AG04450 (cell line): Measurements from ENCODE around the gene KCNJ3. TPM values are rescaled to one million over a fixed set of nuclear protein-coding genes. Genes with fewer than 3 reads are reported as not detected.

Source experiments
- CTCF ChIA-PET: fragments of 300-600, 350-600 bp; formaldehyde crosslinking; extraction: SDS; loops from one replicate; lab custom pipeline; 2022; ENCODE audit warnings: antibody characterized with exemption, inconsistent platforms; lab: Charles Lee
- POLR2A ChIA-PET: fragments of 350-600 bp; formaldehyde crosslinking; extraction: SDS; loops from one replicate; lab custom pipeline; 2021; ENCODE audit warnings: antibody characterized with exemption, inconsistent platforms; lab: Yijun Ruan, JAX
- DNase-seq: peaks from one replicate; pipeline ENCODE4 v3.0.0-alpha.2; 2011; ENCODE audit warnings: low read depth, low spot score
- H3K27ac ChIP-seq: one replicate; pipeline ENCODE4 v1.5.1; 2012; ENCODE audit warnings: low read depth, low read length, control low read depth
- H3K27me3 ChIP-seq: one replicate; pipeline ENCODE4 v1.6.0; 2012; ENCODE audit warnings: low read length; ENCODE audit not compliant: control insufficient read depth, insufficient read depth
- H3K4me3 ChIP-seq: 2 replicates; pipeline ENCODE4 v1.5.1; 2011; ENCODE audit warnings: mild to moderate bottlenecking, low read depth, low read length, control low read depth
- H3K9me3 ChIP-seq: 2 replicates; pipeline ENCODE4 v1.5.1; 2012; ENCODE audit warnings: low read length; ENCODE audit not compliant: control insufficient read depth, insufficient read depth
- CTCF ChIP-seq: IDR thresholded peaks from 2 replicates; pipeline ENCODE4 v1.5.1; 2011; ENCODE audit warnings: low read depth, low read length, control low read depth, inconsistent platforms
- polyA minus RNA-seq: library from RNA; depleted of rRNA, polyadenylated mRNA; stranded (reverse); fragments of >200 nt; gene quantifications from 2 replicates; pipeline ENCODE4 v1.2.3, GENCODE V29; 2011; rRNA and poly(A)+ RNA removed
- polyA plus RNA-seq: library from polyadenylated mRNA; depleted of rRNA; stranded (reverse); fragments of >200 nt; gene quantifications from 2 replicates; pipeline ENCODE4 v1.2.3, GENCODE V29; 2011; rRNA removed

The KCNJ3 gene, protein sequence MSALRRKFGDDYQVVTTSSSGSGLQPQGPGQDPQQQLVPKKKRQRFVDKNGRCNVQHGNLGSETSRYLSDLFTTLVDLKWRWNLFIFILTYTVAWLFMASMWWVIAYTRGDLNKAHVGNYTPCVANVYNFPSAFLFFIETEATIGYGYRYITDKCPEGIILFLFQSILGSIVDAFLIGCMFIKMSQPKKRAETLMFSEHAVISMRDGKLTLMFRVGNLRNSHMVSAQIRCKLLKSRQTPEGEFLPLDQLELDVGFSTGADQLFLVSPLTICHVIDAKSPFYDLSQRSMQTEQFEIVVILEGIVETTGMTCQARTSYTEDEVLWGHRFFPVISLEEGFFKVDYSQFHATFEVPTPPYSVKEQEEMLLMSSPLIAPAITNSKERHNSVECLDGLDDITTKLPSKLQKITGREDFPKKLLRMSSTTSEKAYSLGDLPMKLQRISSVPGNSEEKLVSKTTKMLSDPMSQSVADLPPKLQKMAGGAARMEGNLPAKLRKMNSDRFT
- polyA plus RNA-seq (not detected in 2 replicates), polyA minus RNA-seq (not detected in 2 replicates)

DNA sequence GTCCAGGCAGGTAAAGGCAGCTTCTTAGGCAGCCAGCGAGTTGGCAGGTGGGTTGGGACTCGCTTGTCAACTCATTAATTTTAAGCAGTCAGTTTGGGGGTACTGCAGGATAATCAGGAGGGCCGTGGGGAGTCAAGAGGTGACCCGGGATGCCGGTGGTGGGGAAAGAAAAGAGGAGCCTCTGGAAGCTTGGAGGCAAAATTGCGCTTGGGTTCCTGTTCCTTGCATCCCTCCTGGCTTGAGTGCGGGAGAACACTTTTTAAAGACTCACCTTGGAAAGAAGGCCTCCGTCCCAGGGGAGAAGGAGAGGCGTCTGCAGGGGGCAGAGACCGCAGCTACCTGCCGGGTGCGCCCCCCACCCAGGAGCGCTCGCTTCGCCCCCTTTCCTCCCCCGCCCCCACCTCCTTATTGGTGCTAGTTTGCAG is at the start of gene KCNJ3:
Gene KCNJ3, plus strand, starts transcription at position 400 of the 425 bp plus-strand sequence. CDS start 81 bp downstream, outside the sequence.
- no peak for TF ChIP-seq CTCF
- H3K27me3 ChIP-seq = no peaks in the 10 kb centered on the region
- H3K9me3 ChIP-seq = peaks cover 23% of the 10 kb centered on the region
- ChIA-PET POLR2A (no interaction called here), CTCF (no interaction called here)
- no peak within 1 kb of the TSS for H3K4me3 ChIP-seq
- H3K27ac ChIP-seq = no peak within 1 kb of the TSS
- DNase-seq = no peak

- H3K27me3 ChIP-seq = no peaks in the 10 kb centered on the region
- DNase-seq = no peak
- no peak for TF ChIP-seq CTCF
- CTCF ChIA-PET = no interaction called here
- no peaks in the 10 kb centered on the region for H3K9me3 ChIP-seq
- no peak overlapping the region for H3K4me3 ChIP-seq
- H3K27ac ChIP-seq = no peak overlapping the region
- POLR2A ChIA-PET = no interaction called here
Measured at GRCh38 chr2:154655499-154655898, 43.0 kb upstream of the KCNJ3 start.

DNA sequence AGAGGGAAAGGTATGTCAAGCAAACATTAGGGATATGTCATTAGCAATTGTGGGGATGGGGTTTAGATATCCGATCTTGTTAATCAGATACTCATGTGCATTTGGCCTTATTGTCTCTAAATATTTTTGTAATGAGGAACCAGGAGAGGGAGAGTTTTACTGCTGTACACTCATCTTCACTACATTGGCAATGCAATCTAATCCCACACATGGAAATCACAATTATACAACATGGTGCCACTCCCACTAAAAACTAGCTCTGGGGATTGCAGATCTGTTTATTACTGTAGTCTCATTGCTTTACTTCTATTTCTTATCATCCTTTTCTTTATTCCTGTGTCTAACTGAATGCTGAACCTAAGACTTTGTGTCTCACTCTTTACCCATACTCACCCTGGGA is 39.6 kb upstream of the KCNJ3 start:
- POLR2A ChIA-PET = no interaction called here
- no peak for TF ChIP-seq CTCF
- no peak overlapping the region for H3K27ac ChIP-seq
- CTCF ChIA-PET = no interaction called here
- H3K9me3 ChIP-seq = no peaks in the 10 kb centered on the region
- H3K27me3 ChIP-seq = no peaks in the 10 kb centered on the region
- H3K4me3 ChIP-seq = no peak overlapping the region
- no peak for DNase-seq

GRCh38 chr2:154664248-154664647 is 34.2 kb upstream of the KCNJ3 start:
- ChIA-PET CTCF (no interaction called here), POLR2A (no interaction called here)
- Histone ChIP-seq H3K9me3 (no peaks in the 10 kb centered on the region), H3K4me3 (no peak overlapping the region), H3K27ac (no peak overlapping the region), H3K27me3 (no peaks in the 10 kb centered on the region)
- no peak for TF ChIP-seq CTCF
- no peak for DNase-seq

- Histone ChIP-seq H3K4me3 (no peak overlapping the region), H3K27ac (no peak overlapping the region), H3K9me3 (no peaks in the 10 kb centered on the region), H3K27me3 (no peaks in the 10 kb centered on the region)
- no peak for DNase-seq
- POLR2A ChIA-PET = no interaction called here
- no peak for TF ChIP-seq CTCF
- CTCF ChIA-PET = no interaction called here
Measured at GRCh38 chr2:154670083-154670482, 28.4 kb upstream of the KCNJ3 start.
